SK-N-SH (cell line): ENCODE results near the gene VLDLR. TPM values are rescaled to one million over a fixed set of nuclear protein-coding genes. Genes with fewer than 3 reads are reported as not detected.

ENCODE experiments used
- CTCF ChIA-PET: fragments of 300-600, 350-600 bp; formaldehyde crosslinking; extraction: SDS; loops from one replicate; lab custom pipeline; 2021; lab: Yijun Ruan, JAX
- POLR2A ChIA-PET: fragments of 350-600 bp; sonication (Branson Sonifier 250); formaldehyde crosslinking; extraction: SDS; loops from one replicate; lab custom pipeline; 2020; ENCODE audit warnings: antibody characterized with exemption, inconsistent platforms; lab: Yijun Ruan, JAX
- DNase-seq: peaks from one replicate; pipeline ENCODE4 v3.0.0; 2012
- H2AFZ ChIP-seq: fragments of 200-600 bp; sonication (generic); 2 replicates; pipeline ENCODE4 v1.8.1; 2016; ENCODE audit warnings: antibody characterized with exemption, mild to moderate bottlenecking, low read depth
- H3F3A ChIP-seq: fragments of 200-600 bp; sonication (generic); replicated peaks from 2 replicates; pipeline ENCODE3; 2016; ENCODE audit warnings: antibody characterized with exemption, mild to moderate bottlenecking; ENCODE audit not compliant: insufficient read depth
- H3K27ac ChIP-seq, 2 experiments: fragments of 200-500 bp in 1 of 2; fragments of 200-600 bp in 1 of 2; sonication (Bioruptor generic) in 1 of 2; sonication (generic), shearing (Covaris generic) in 1 of 2; 2 replicates each; pipeline versions ENCODE4 v1.5.1 to v1.6.1; 2014 to 2016; ENCODE audit warnings: low read depth in 2 of 2, inconsistent platforms in 1 of 2, low read length in 1 of 2, mild to moderate bottlenecking in 1 of 2, mixed read lengths in 1 of 2
- H3K27me3 ChIP-seq: fragments of 200-600 bp; sonication (generic), shearing (Covaris generic); 2 replicates; pipeline ENCODE4 v1.6.1; 2016; ENCODE audit warnings: mixed run types; ENCODE audit not compliant: insufficient read depth
- H3K36me3 ChIP-seq, 2 experiments: fragments of 200-500 bp in 1 of 2; fragments of 200-600 bp in 1 of 2; sonication (Bioruptor generic) in 1 of 2; sonication (generic) in 1 of 2; replicated peaks in 1 of 2; 2 replicates each; pipeline versions ENCODE3 to v1.5.1; 2014 to 2016; ENCODE audit warnings: low read length in 1 of 2, mild to moderate bottlenecking in 1 of 2; ENCODE audit not compliant: insufficient read depth in 2 of 2, control insufficient read depth in 1 of 2
- H3K4me1 ChIP-seq, 2 experiments: fragments of 200-500 bp in 1 of 2; fragments of 200-600 bp in 1 of 2; sonication (Bioruptor generic) in 1 of 2; sonication (generic), shearing (Covaris generic) in 1 of 2; 2 replicates each; pipeline versions ENCODE4 v1.5.1 to v1.6.1; 2014 to 2016; ENCODE audit warnings: low read depth in 1 of 2, low read length in 1 of 2, mixed run types in 1 of 2; ENCODE audit not compliant: insufficient read depth in 2 of 2, control insufficient read depth in 1 of 2
- H3K4me2 ChIP-seq: fragments of 200-600 bp; sonication (generic), shearing (Covaris generic); 2 replicates; pipeline ENCODE4 v1.6.1; 2017; ENCODE audit warnings: mixed run types
- H3K4me3 ChIP-seq, 2 experiments: fragments of 200-500 bp in 1 of 2; fragments of 200-600 bp in 1 of 2; sonication (Bioruptor generic) in 1 of 2; sonication (generic), shearing (Covaris generic) in 1 of 2; 2 replicates each; pipeline versions ENCODE4 v1.5.1 to v1.8.1; 2014 to 2016; ENCODE audit warnings: low read depth in 2 of 2, inconsistent platforms in 1 of 2, low read length in 1 of 2, mild to moderate bottlenecking in 1 of 2, mixed read lengths in 1 of 2, moderate library complexity in 1 of 2
- H3K79me2 ChIP-seq: fragments of 200-600 bp; sonication (generic); 2 replicates; pipeline ENCODE4 v1.8.1; 2017; ENCODE audit warnings: mild to moderate bottlenecking; ENCODE audit not compliant: insufficient read depth
- H3K9ac ChIP-seq: fragments of 200-600 bp; sonication (generic); 2 replicates; pipeline ENCODE4 v1.6.1; 2017; ENCODE audit warnings: mixed run types
- H3K9me2 ChIP-seq: fragments of 200-600 bp; sonication (generic); 2 replicates; pipeline ENCODE4 v1.6.1; 2017; ENCODE audit warnings: mixed run types
- H3K9me3 ChIP-seq: fragments of 200-600 bp; sonication (generic); 2 replicates; pipeline ENCODE4 v1.6.1; 2017; ENCODE audit warnings: mixed run types, mild to moderate bottlenecking, moderate library complexity
- H4K20me1 ChIP-seq: fragments of 200-600 bp; sonication (generic); 2 replicates; pipeline ENCODE4 v1.6.1; 2017; ENCODE audit warnings: mild to moderate bottlenecking, mixed run types; ENCODE audit not compliant: insufficient read depth
- ELF1 ChIP-seq: IDR thresholded peaks from 2 replicates; pipeline ENCODE4 v1.4.0; 2012
- EP300 ChIP-seq, 2 experiments: IDR thresholded peaks; 2 replicates each; pipeline versions ENCODE4 v1.4.0 to v1.6.1; 2012; ENCODE audit warnings: borderline replicate concordance in 1 of 2, low read depth in 1 of 2, low read length in 1 of 2
- GATA2 ChIP-seq: sonication (generic); formaldehyde crosslinking; IDR thresholded peaks from 2 replicates; pipeline ENCODE4 v1.5.0; 2020; ENCODE audit warnings: mild to moderate bottlenecking, missing genetic modification reagents
- MXI1 ChIP-seq: IDR thresholded peaks from 2 replicates; pipeline ENCODE4 v1.6.1; 2012; ENCODE audit warnings: mild to moderate bottlenecking, low read depth, low read length, improper control_type of control experiment
- NFIC ChIP-seq: IDR thresholded peaks from 2 replicates; pipeline ENCODE4 v1.4.0; 2012; ENCODE audit warnings: borderline replicate concordance
- RXRA ChIP-seq: IDR thresholded peaks from 2 replicates; pipeline ENCODE4 v1.4.0; 2012; ENCODE audit warnings: low read depth, mild to moderate bottlenecking, borderline replicate concordance
- SIN3A ChIP-seq: IDR thresholded peaks from 2 replicates; pipeline ENCODE4 v1.6.1; 2012; ENCODE audit warnings: low read depth, mild to moderate bottlenecking, low read length, moderate library complexity, borderline replicate concordance
- SMC3 ChIP-seq: IDR thresholded peaks from 2 replicates; pipeline ENCODE4 v1.6.1; 2012; ENCODE audit warnings: low read depth, low read length, improper control_type of control experiment
- TEAD4 ChIP-seq: IDR thresholded peaks from 2 replicates; pipeline ENCODE4 v1.4.0; 2012; ENCODE audit warnings: mild to moderate bottlenecking, borderline replicate concordance; ENCODE audit not compliant: insufficient read depth
- WGBS: methylation state at CpG from one replicate; pipeline ENCODE4 v1.1.6; 2017; ENCODE audit warnings: low lambda C conversion rate; 5-methylcytosine and 5-hydroxymethylcytosine counted together
- polyA plus RNA-seq, 3 experiments: library from polyadenylated mRNA; depleted of rRNA; stranded (reverse); fragments of >200 nt; gene quantifications; 2 replicates each; pipeline ENCODE4 v1.2.3, GENCODE V29; 2012
- TF ChIP-seq, protein P1 (sequence below): IDR thresholded peaks from 2 replicates; pipeline ENCODE4 v1.4.0; 2012; ENCODE audit warnings: low read depth
- TF ChIP-seq, protein P2 (sequence below): fragments of 150-350 bp; IDR thresholded peaks from 2 replicates; pipeline ENCODE4 v1.6.1; 2016; ENCODE audit warnings: mild to moderate bottlenecking, low read depth, low read length
- TF ChIP-seq, protein P3 (sequence below): IDR thresholded peaks from 2 replicates; pipeline ENCODE4 v1.4.0; 2012; ENCODE audit warnings: low read depth, borderline replicate concordance
- TF ChIP-seq, protein P4 (sequence below): IDR thresholded peaks from 2 replicates; pipeline ENCODE4 v1.6.1; 2012; ENCODE audit warnings: mild to moderate bottlenecking, low read depth, low read length, moderate library complexity
- TF ChIP-seq, protein P5 (sequence below): IDR thresholded peaks from 2 replicates; pipeline ENCODE4 v1.4.0; 2012; ENCODE audit warnings: low read depth, borderline replicate concordance
- TF ChIP-seq, protein P6 (sequence below): fragments of 150-350 bp; IDR thresholded peaks from 2 replicates; pipeline ENCODE4 v1.6.1; 2017; ENCODE audit warnings: antibody characterized with exemption, low read length, low read depth, borderline replicate concordance

The VLDLR gene
- polyA plus RNA-seq, 1 of the 3 experiments (the other 2 are of a cell fraction): 9.2 TPM

DNA sequence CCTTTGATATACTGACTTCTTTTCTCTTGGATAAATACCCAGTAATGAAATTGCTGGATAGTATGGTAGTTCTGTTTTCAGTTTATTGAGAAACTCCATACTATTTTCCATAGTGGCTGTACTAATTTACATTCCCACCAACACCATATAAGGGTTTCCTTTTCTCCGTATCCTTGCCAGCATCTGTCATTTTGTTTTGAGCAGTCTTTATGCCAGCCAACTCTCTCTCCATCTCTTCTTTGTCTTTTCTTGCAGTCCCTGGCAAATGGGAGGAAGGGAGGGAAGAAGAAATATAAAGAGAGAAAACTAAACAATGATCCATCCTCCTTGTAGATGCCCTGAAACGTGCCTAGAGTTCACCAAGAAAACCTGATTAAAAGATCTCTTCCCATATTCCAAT is 9.6 kb upstream of the VLDLR start:
- Histone ChIP-seq H4K20me1 (no peaks in the 10 kb centered on the region), H3K4me3 (no peak overlapping the region), H3K9ac (no peak overlapping the region), H2AFZ (no peak overlapping the region), H3K4me2 (no peak overlapping the region), H3K9me3 (no peaks in the 10 kb centered on the region), H3K27ac (no peak overlapping the region), H3K36me3 (no peaks in the 10 kb centered on the region), H3K79me2 (no peaks in the 10 kb centered on the region), H3F3A (no peaks in the 10 kb centered on the region), H3K9me2 (no peaks in the 10 kb centered on the region), H3K4me1 (no peaks in the 10 kb centered on the region), H3K27me3 (no peaks in the 10 kb centered on the region)
- ChIA-PET CTCF (interaction anchor here (1.6 kb wide), 1 partner anchor 466 kb away, joined by 3 read pairs; no protein-coding TSS in a partner anchor), POLR2A (no interaction called here)
- 78% methylated on average over 2 of the region's 2 CpGs for whole genome bisulfite sequencing
- no peak for DNase-seq
- TF ChIP-seq SIN3A (no peak), NFIC (no peak), ELF1 (no peak), GATA2 (CRISPR knock-in tag) (no peak), TEAD4 (no peak)
- TF ChIP-seq, protein P1, sequence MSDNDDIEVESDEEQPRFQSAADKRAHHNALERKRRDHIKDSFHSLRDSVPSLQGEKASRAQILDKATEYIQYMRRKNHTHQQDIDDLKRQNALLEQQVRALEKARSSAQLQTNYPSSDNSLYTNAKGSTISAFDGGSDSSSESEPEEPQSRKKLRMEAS: no peak
- TF ChIP-seq, protein P2, sequence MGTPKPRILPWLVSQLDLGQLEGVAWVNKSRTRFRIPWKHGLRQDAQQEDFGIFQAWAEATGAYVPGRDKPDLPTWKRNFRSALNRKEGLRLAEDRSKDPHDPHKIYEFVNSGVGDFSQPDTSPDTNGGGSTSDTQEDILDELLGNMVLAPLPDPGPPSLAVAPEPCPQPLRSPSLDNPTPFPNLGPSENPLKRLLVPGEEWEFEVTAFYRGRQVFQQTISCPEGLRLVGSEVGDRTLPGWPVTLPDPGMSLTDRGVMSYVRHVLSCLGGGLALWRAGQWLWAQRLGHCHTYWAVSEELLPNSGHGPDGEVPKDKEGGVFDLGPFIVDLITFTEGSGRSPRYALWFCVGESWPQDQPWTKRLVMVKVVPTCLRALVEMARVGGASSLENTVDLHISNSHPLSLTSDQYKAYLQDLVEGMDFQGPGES: no peak

DNA sequence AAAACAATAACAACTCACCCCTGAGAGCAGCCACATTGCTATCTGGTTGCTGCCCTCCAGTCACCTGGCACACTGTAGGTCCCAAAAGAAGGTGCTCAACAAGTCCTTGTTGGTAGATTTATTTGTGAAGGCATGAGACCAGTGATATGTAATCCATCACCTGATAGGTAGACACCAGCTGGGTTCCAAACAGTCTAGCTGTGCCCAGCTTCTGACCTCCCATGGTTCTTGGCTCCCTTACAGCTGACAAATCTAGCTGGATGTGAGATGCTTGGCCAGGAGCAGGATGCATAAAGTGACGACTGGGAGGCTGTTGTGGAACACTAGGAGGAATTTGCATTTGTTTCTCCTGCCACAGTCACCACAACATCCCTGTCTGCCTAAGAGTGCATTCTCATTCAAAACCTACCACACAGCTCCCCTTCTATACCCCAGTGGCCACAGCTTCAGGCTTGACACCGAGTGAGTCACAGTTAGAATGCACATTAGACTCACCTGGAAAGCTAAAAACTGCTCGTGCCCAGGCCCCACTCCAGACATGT is 7.8 kb upstream of the VLDLR start:
- Histone ChIP-seq H3K36me3 (no peaks in the 10 kb centered on the region), H3F3A (no peaks in the 10 kb centered on the region), H3K27ac (no peak overlapping the region), H3K4me3 (no peak overlapping the region), H4K20me1 (no peaks in the 10 kb centered on the region), H3K4me1 (no peaks in the 10 kb centered on the region), H3K4me2 (no peak overlapping the region), H3K9me3 (no peaks in the 10 kb centered on the region), H3K79me2 (no peaks in the 10 kb centered on the region), H3K9me2 (no peaks in the 10 kb centered on the region), H2AFZ (no peak overlapping the region), H3K9ac (no peak overlapping the region), H3K27me3 (no peaks in the 10 kb centered on the region)
- TF ChIP-seq, protein P3, sequence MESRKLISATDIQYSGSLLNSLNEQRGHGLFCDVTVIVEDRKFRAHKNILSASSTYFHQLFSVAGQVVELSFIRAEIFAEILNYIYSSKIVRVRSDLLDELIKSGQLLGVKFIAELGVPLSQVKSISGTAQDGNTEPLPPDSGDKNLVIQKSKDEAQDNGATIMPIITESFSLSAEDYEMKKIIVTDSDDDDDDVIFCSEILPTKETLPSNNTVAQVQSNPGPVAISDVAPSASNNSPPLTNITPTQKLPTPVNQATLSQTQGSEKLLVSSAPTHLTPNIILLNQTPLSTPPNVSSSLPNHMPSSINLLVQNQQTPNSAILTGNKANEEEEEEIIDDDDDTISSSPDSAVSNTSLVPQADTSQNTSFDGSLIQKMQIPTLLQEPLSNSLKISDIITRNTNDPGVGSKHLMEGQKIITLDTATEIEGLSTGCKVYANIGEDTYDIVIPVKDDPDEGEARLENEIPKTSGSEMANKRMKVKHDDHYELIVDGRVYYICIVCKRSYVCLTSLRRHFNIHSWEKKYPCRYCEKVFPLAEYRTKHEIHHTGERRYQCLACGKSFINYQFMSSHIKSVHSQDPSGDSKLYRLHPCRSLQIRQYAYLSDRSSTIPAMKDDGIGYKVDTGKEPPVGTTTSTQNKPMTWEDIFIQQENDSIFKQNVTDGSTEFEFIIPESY: no peak
- TF ChIP-seq GATA2 (CRISPR knock-in tag) (no peak), SMC3 (no peak), EP300 (IDR thresholded peaks at IDR 0.05; ENCODE audit: borderline replicate concordance in 1 of 2, low read depth in 1 of 2, low read length in 1 of 2) (no peak), NFIC (no peak), RXRA (no peak), MXI1 (no peak)
- TF ChIP-seq, protein P4, sequence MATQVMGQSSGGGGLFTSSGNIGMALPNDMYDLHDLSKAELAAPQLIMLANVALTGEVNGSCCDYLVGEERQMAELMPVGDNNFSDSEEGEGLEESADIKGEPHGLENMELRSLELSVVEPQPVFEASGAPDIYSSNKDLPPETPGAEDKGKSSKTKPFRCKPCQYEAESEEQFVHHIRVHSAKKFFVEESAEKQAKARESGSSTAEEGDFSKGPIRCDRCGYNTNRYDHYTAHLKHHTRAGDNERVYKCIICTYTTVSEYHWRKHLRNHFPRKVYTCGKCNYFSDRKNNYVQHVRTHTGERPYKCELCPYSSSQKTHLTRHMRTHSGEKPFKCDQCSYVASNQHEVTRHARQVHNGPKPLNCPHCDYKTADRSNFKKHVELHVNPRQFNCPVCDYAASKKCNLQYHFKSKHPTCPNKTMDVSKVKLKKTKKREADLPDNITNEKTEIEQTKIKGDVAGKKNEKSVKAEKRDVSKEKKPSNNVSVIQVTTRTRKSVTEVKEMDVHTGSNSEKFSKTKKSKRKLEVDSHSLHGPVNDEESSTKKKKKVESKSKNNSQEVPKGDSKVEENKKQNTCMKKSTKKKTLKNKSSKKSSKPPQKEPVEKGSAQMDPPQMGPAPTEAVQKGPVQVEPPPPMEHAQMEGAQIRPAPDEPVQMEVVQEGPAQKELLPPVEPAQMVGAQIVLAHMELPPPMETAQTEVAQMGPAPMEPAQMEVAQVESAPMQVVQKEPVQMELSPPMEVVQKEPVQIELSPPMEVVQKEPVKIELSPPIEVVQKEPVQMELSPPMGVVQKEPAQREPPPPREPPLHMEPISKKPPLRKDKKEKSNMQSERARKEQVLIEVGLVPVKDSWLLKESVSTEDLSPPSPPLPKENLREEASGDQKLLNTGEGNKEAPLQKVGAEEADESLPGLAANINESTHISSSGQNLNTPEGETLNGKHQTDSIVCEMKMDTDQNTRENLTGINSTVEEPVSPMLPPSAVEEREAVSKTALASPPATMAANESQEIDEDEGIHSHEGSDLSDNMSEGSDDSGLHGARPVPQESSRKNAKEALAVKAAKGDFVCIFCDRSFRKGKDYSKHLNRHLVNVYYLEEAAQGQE: no peak
- TF ChIP-seq, protein P5, sequence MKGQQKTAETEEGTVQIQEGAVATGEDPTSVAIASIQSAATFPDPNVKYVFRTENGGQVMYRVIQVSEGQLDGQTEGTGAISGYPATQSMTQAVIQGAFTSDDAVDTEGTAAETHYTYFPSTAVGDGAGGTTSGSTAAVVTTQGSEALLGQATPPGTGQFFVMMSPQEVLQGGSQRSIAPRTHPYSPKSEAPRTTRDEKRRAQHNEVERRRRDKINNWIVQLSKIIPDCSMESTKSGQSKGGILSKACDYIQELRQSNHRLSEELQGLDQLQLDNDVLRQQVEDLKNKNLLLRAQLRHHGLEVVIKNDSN: no peak
- TF ChIP-seq, protein P6, sequence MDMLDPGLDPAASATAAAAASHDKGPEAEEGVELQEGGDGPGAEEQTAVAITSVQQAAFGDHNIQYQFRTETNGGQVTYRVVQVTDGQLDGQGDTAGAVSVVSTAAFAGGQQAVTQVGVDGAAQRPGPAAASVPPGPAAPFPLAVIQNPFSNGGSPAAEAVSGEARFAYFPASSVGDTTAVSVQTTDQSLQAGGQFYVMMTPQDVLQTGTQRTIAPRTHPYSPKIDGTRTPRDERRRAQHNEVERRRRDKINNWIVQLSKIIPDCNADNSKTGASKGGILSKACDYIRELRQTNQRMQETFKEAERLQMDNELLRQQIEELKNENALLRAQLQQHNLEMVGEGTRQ: no peak
- ChIA-PET CTCF (no interaction called here), POLR2A (no interaction called here)
- no peak for DNase-seq
- WGBS: 60% methylated on average over 2 of the region's 3 CpGs
